CD14-positive monocyte (primary cell): ENCODE results near the gene CD151. TPM values are rescaled to one million over a fixed set of nuclear protein-coding genes. Genes with fewer than 3 reads are reported as not detected.

Source experiments
- DNase-seq, 3 donors: peaks; one replicate each; pipeline ENCODE4 v3.0.0-alpha.2; 2011 to 2022
- H2AFZ ChIP-seq: 2 replicates; pipeline ENCODE4 v1.6.0; 2012; ENCODE audit warnings: mild to moderate bottlenecking, low read depth, low read length, inconsistent platforms; ENCODE audit not compliant: insufficient read depth, poor library complexity, severe bottlenecking
- H3K27ac ChIP-seq, 2 donors: 1 replicate in 1 of 2; 2 replicates in 1 of 2; pipeline ENCODE4 v1.5.1; 2012 to 2013; ENCODE audit warnings: low read length in 2 of 2, control low read depth in 1 of 2, inconsistent platforms in 1 of 2, low read depth in 1 of 2, mild to moderate bottlenecking in 1 of 2
- H3K27me3 ChIP-seq, 2 donors: one replicate each; pipeline versions ENCODE4 v1.6.0 to v1.6.1; 2011 to 2013; ENCODE audit warnings: low read length in 2 of 2; ENCODE audit not compliant: control insufficient read depth in 2 of 2, insufficient read depth in 2 of 2
- H3K36me3 ChIP-seq, 2 donors: replicated peaks in 1 of 2; 1 replicate in 1 of 2; 2 replicates in 1 of 2; pipeline versions ENCODE4 v1.5.1 to v1.6.1; 2012 to 2013; ENCODE audit warnings: low read length in 2 of 2, control low read depth in 1 of 2, inconsistent platforms in 1 of 2, mild to moderate bottlenecking in 1 of 2; ENCODE audit not compliant: insufficient read depth in 2 of 2, control insufficient read depth in 1 of 2
- H3K4me1 ChIP-seq, 2 donors: 1 replicate in 1 of 2; 2 replicates in 1 of 2; pipeline versions ENCODE4 v1.5.1 to v1.6.1; 2012 to 2013; ENCODE audit warnings: low read length in 2 of 2, control low read depth in 1 of 2, inconsistent platforms in 1 of 2, mild to moderate bottlenecking in 1 of 2, moderate library complexity in 1 of 2; ENCODE audit not compliant: insufficient read depth in 2 of 2, control insufficient read depth in 1 of 2
- H3K4me2 ChIP-seq: replicated peaks from 2 replicates; pipeline ENCODE3; 2012; ENCODE audit warnings: low read length, moderate library complexity, mild to moderate bottlenecking; ENCODE audit not compliant: poor library complexity, severe bottlenecking; ENCODE audit errors: extremely low read depth
- H3K4me3 ChIP-seq, 3 experiments: fragments of 200-600 bp in 1 of 3; sonication (generic) in 1 of 3; replicated peaks in 1 of 3; 1 replicate in 2 of 3; 2 replicates in 1 of 3; pipeline ENCODE4 v1.5.1; 2011 to 2013; ENCODE audit warnings: low read length in 3 of 3, mild to moderate bottlenecking in 3 of 3, control low read depth in 2 of 3, low read depth in 2 of 3, inconsistent platforms in 1 of 3, moderate library complexity in 1 of 3
- H3K79me2 ChIP-seq: 2 replicates; pipeline ENCODE4 v1.6.0; 2012; ENCODE audit warnings: mild to moderate bottlenecking, control low read depth, inconsistent platforms, low read length, moderate library complexity; ENCODE audit not compliant: insufficient read depth
- H3K9ac ChIP-seq: 2 replicates; pipeline ENCODE4 v1.6.0; 2017; ENCODE audit warnings: low read length, mild to moderate bottlenecking; ENCODE audit not compliant: insufficient read depth, poor library complexity, severe bottlenecking
- H3K9me3 ChIP-seq, 2 donors: replicated peaks in 1 of 2; 1 replicate in 1 of 2; 2 replicates in 1 of 2; pipeline versions ENCODE4 v1.5.1 to v1.6.1; 2012 to 2013; ENCODE audit warnings: low read length in 2 of 2, control low read depth in 1 of 2; ENCODE audit not compliant: control insufficient read depth in 1 of 2, insufficient read depth in 1 of 2
- H4K20me1 ChIP-seq: 2 replicates; pipeline ENCODE4 v1.6.0; 2012; ENCODE audit warnings: mild to moderate bottlenecking, low read length, control low read depth, moderate library complexity; ENCODE audit not compliant: insufficient read depth
- H3K27ac Mint-ChIP-seq, 7 donors: one replicate each; pipeline ENCODE4 v1.8.0; 2020; ENCODE audit warnings: mild to moderate bottlenecking in 7 of 7, mixed read lengths in 7 of 7, moderate library complexity in 6 of 7, inconsistent platforms in 2 of 7
- H3K27me3 Mint-ChIP-seq, 3 donors: one replicate each; pipeline ENCODE4 v1.8.0; 2021 to 2022; ENCODE audit warnings: low read depth in 3 of 3, mild to moderate bottlenecking in 3 of 3, mixed read lengths in 3 of 3, moderate library complexity in 3 of 3, inconsistent platforms in 1 of 3
- H3K36me3 Mint-ChIP-seq, 2 donors: one replicate each; pipeline ENCODE4 v1.8.0; 2020; ENCODE audit warnings: mixed read lengths in 2 of 2, inconsistent platforms in 1 of 2, mild to moderate bottlenecking in 1 of 2
- H3K4me1 Mint-ChIP-seq: one replicate; pipeline ENCODE4 v1.8.0; 2020; ENCODE audit warnings: mild to moderate bottlenecking, mixed read lengths
- H3K4me3 Mint-ChIP-seq, 2 donors: one replicate each; pipeline ENCODE4 v1.8.0; 2020; ENCODE audit warnings: mild to moderate bottlenecking in 2 of 2, mixed read lengths in 2 of 2, moderate library complexity in 1 of 2
- H3K9me3 Mint-ChIP-seq, 7 donors: one replicate each; pipeline ENCODE4 v1.8.0; 2020 to 2022; ENCODE audit warnings: mixed read lengths in 7 of 7, mild to moderate bottlenecking in 6 of 7, moderate library complexity in 6 of 7, inconsistent platforms in 2 of 7
- WGBS: methylation state at CpG from one replicate; pipeline ENCODE4 v1.1.5; 2013; ENCODE audit warnings: missing lambda C conversion rate; ENCODE audit not compliant: insufficient coverage; 5-methylcytosine and 5-hydroxymethylcytosine counted together
- intact Hi-C, 2 donors: fragments of 100-400 bp; cut with micrococcal nuclease; formaldehyde crosslinking; loops; one replicate each; pipeline versions ENCODE4 v1.15.0 to v1.15.1; 2023
- polyA plus RNA-seq, 3 donors: library from polyadenylated mRNA; depleted of rRNA in 1 of 3; unstranded in 2 of 3; stranded (reverse) in 1 of 3; fragments of 300-500 nt in 2 of 3; fragments of >200 nt in 1 of 3; fragmentation: Illumina TruSeq in 2 of 3; gene quantifications; 1 replicate in 2 of 3; 2 replicates in 1 of 3; pipeline ENCODE4 v1.2.3, GENCODE V29; 2012 to 2021
- TF ChIP-seq, protein P1 (sequence below): fragments of 200-600 bp; IDR thresholded peaks from one replicate; pipeline ENCODE4 v1.8.0; 2022; ENCODE audit warnings: antibody characterized with exemption, mild to moderate bottlenecking

The CD151 gene
- polyA plus RNA-seq, 3 donors: 18.1 to 200 (median 57.4) TPM

DNA sequence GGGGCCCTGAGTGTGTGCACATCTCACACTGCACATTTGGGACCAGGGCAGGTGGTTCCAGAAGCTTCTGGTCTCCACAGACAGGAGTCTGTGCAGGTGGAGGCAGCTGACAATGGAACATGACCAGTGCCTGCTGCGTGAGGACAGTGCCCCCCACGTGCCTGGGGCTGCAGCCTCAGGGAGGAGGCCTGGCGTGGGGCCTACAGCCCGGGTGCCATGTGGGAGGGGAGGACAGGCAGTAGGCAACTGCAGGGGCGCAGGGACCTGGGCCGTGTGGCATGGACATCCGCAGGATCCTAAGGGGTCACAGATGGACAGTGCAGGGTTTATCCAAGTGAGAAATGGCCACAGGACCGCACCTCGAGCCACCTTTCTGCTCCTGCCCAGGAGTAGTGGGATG is 38.7 kb downstream of the CD151 start:
- Histone ChIP-seq H3K4me3 (no peak overlapping the region), H3K9me3 (no peaks in the 10 kb centered on the region), H3K4me2 (no peak overlapping the region), H3K9ac (no peak overlapping the region), H4K20me1 (no peaks in the 10 kb centered on the region), H3K36me3 (no peaks in the 10 kb centered on the region), H3K27me3 (no peaks in the 10 kb centered on the region), H2AFZ (no peak overlapping the region), H3K27ac (no peak overlapping the region), H3K4me1 (no peaks in the 10 kb centered on the region), H3K79me2 (no peaks in the 10 kb centered on the region)
- 84% methylated on average over 7 of the region's 9 CpGs for WGBS
- H3K36me3 Mint-ChIP-seq: peaks cover 2 to 4% of the 10 kb centered on the region in 2 donors
- no peak overlapping the region for H3K4me3 Mint-ChIP-seq
- H3K27me3 Mint-ChIP-seq: peaks cover 0 to 3% (median 2%) of the 10 kb centered on the region in 3 donors
- DNase-seq: no peak
- no peaks in the 10 kb centered on the region for H3K4me1 Mint-ChIP-seq
- intact Hi-C loops: no loop called here
- H3K9me3 Mint-ChIP-seq: no peaks in the 10 kb centered on the region
- no peak overlapping the region for H3K27ac Mint-ChIP-seq
- TF ChIP-seq, protein P1, sequence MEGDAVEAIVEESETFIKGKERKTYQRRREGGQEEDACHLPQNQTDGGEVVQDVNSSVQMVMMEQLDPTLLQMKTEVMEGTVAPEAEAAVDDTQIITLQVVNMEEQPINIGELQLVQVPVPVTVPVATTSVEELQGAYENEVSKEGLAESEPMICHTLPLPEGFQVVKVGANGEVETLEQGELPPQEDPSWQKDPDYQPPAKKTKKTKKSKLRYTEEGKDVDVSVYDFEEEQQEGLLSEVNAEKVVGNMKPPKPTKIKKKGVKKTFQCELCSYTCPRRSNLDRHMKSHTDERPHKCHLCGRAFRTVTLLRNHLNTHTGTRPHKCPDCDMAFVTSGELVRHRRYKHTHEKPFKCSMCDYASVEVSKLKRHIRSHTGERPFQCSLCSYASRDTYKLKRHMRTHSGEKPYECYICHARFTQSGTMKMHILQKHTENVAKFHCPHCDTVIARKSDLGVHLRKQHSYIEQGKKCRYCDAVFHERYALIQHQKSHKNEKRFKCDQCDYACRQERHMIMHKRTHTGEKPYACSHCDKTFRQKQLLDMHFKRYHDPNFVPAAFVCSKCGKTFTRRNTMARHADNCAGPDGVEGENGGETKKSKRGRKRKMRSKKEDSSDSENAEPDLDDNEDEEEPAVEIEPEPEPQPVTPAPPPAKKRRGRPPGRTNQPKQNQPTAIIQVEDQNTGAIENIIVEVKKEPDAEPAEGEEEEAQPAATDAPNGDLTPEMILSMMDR: no peak

DNA sequence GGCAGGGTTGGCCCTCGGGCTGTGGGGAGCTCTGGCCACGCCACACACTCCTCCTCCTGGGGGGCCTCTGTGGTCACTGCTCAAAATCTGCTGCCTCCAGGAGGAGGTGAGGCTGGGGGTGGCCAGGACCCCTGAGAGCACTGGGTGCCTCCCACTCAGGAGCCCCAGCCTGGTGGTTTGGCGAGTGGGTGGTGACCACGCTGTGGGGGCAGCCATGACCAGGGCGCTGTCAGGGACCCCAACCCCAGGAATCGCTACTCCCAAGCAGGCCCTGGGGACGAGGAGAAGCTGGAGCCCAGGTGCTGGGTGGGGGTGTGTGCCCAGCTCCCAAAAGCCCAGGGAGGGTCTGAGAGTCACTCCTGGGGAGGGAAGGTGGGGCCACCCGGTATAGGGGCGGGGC is 40.0 kb downstream of the CD151 start:
- DNase-seq: no peak
- intact Hi-C loops: no loop called here
- no peak overlapping the region for H3K4me3 ChIP-seq
- no peak overlapping the region for H3K9ac ChIP-seq
- H3K4me1 Mint-ChIP-seq: no peaks in the 10 kb centered on the region
- 93% methylated on average over 9 of the region's 9 CpGs for WGBS
- H3K9me3 Mint-ChIP-seq: peaks cover 0 to 1% (median 0%) of the 10 kb centered on the region in 7 donors
- H3K4me2 ChIP-seq: no peak overlapping the region
- no peaks in the 10 kb centered on the region for H4K20me1 ChIP-seq
- peaks cover 0 to 3% (median 2%) of the 10 kb centered on the region in 3 donors for H3K27me3 Mint-ChIP-seq
- no peaks in the 10 kb centered on the region for H3K36me3 ChIP-seq
- H3K27me3 ChIP-seq: no peaks in the 10 kb centered on the region
- H3K27ac ChIP-seq: no peak overlapping the region
- H3K27ac Mint-ChIP-seq: no peak overlapping the region
- no peak overlapping the region for H3K4me3 Mint-ChIP-seq
- no peaks in the 10 kb centered on the region for H3K79me2 ChIP-seq
- TF ChIP-seq, protein P1: no peak
- H3K4me1 ChIP-seq: no peaks in the 10 kb centered on the region
- no peaks in the 10 kb centered on the region for H3K9me3 ChIP-seq
- no peak overlapping the region for H2AFZ ChIP-seq
- peaks cover 2 to 5% of the 10 kb centered on the region in 2 donors for H3K36me3 Mint-ChIP-seq
